ENCODE measurements around the gene SLAMF9. TPM values are rescaled to one million over a fixed set of nuclear protein-coding genes. Genes with fewer than 3 reads are reported as not detected.

SLAMF9 gene
- total RNA-seq, 2 donors from 2014 or later: not detected

DNA sequence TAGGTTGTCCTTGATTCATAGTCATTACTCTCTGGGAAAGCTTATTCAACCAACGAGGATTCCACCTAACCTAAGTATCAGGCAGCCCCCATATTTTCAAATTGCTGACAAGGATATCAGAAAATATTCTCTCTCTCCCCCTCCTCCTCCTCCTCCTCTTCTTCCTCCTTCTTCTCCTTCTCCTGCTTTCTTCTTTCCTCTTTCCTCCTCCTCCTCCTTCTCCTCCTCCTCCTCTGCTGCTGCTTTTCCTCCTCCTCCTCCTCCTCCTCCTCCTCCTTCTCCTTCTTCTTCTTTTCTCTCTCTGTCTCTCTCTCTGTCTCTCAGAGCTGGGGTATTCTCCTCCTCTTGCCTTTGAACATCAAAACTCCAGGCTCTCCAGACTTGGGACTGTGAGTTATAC is 6.1 kb downstream of the SLAMF9 start:
- Histone ChIP-seq H3K27ac (ENCODE audit: low read depth, low read length) (no peak overlapping the region), H3K4me3 (ENCODE audit: low read length) (no peak overlapping the region), H3K9me3 (ENCODE audit: control insufficient read depth, low read length) (no peaks in the 10 kb centered on the region), H3K9ac (ENCODE audit: extremely low read depth, low read length, poor library complexity, severe bottlenecking) (no peak overlapping the region), H3K36me3 (ENCODE audit: control insufficient read depth, insufficient read depth, low read length) (no peaks in the 10 kb centered on the region), H3K27me3 (ENCODE audit: control insufficient read depth, insufficient read depth, low read length, poor library complexity, severe bottlenecking) (peaks cover 38% of the 10 kb centered on the region), H3K4me1 (ENCODE audit: control insufficient read depth, insufficient read depth, low read length) (peaks cover 4% of the 10 kb centered on the region)
- no peak overlapping the region for H3K4me3 Mint-ChIP-seq
- H3K9me3 Mint-ChIP-seq: no peaks in the 10 kb centered on the region
- DNase-seq: no peak
- no peak overlapping the region for H3K27ac Mint-ChIP-seq
- whole genome bisulfite sequencing, 2 experiments (ENCODE audit: insufficient coverage in 1 of 2, insufficient read length in 1 of 2): 77 to 82% methylated on average over 1 of the region's 1 CpG
- peaks cover 12% of the 10 kb centered on the region for H3K4me1 Mint-ChIP-seq
- peaks cover 52% of the 10 kb centered on the region for H3K27me3 Mint-ChIP-seq (ENCODE audit: insufficient read depth)
- TF ChIP-seq, protein P1, sequence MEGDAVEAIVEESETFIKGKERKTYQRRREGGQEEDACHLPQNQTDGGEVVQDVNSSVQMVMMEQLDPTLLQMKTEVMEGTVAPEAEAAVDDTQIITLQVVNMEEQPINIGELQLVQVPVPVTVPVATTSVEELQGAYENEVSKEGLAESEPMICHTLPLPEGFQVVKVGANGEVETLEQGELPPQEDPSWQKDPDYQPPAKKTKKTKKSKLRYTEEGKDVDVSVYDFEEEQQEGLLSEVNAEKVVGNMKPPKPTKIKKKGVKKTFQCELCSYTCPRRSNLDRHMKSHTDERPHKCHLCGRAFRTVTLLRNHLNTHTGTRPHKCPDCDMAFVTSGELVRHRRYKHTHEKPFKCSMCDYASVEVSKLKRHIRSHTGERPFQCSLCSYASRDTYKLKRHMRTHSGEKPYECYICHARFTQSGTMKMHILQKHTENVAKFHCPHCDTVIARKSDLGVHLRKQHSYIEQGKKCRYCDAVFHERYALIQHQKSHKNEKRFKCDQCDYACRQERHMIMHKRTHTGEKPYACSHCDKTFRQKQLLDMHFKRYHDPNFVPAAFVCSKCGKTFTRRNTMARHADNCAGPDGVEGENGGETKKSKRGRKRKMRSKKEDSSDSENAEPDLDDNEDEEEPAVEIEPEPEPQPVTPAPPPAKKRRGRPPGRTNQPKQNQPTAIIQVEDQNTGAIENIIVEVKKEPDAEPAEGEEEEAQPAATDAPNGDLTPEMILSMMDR (conservative IDR thresholded peaks at IDR 0.05): no peak
- H3K36me3 Mint-ChIP-seq (ENCODE audit: low read depth): no peaks in the 10 kb centered on the region

DNA sequence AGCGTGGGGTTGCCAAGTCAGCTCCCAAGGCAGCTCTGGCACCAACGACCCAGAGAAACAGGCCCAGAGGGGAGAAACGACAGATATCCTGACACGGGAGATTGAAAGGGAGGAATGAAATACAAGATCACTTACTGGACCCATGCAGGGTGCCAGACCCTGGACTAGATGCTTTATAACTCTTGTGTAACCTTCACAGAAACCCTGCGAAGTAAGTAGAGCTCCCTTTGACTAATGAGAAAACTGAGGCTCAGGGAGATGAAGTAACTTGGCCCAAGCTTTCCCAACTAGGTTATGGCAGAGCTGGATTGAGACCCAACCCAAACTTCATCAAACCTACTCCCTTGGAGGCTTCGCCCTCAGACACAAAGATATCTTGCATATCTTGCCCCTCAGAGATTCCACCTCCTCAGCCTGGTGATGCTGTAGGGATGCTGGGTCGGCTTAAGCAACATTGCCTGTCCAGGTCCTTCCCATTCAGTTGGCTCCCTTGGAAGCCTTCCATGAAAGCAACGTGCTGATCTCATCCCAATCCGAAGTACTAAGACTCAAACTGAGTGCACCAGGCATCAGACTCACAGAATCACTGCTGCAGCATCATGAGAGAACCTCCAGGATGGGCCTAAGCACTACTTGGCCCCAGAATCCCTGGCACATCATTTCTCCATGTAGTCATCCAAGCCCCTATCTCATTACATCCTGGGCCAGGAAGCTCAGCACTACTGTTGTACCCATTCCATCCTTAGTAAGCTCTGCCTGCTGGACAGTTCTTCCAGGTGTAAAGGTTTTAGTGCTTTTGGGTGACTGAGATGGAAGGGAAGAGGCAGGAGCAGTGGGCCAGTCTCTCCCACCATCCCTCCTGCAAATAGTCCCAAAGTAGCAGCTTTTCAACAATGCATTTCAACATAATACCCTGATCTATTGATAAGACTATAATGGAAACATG is 7.5 kb downstream of the SLAMF9 start:
- Histone ChIP-seq H3K27ac (ENCODE audit: low read depth, low read length) (no peak overlapping the region), H3K36me3 (ENCODE audit: control insufficient read depth, insufficient read depth, low read length) (no peaks in the 10 kb centered on the region), H3K9me3 (ENCODE audit: control insufficient read depth, low read length) (no peaks in the 10 kb centered on the region), H3K4me3 (ENCODE audit: low read length) (peak overlapping the region; percentile 68), H3K4me1 (ENCODE audit: control insufficient read depth, insufficient read depth, low read length) (peaks cover 6% of the 10 kb centered on the region), H3K9ac (ENCODE audit: extremely low read depth, low read length, poor library complexity, severe bottlenecking) (no peak overlapping the region), H3K27me3 (ENCODE audit: control insufficient read depth, insufficient read depth, low read length, poor library complexity, severe bottlenecking) (peaks cover 25% of the 10 kb centered on the region)
- peaks cover 16% of the 10 kb centered on the region for H3K4me1 Mint-ChIP-seq
- H3K4me3 Mint-ChIP-seq: peak overlapping the region; percentile 70
- TF ChIP-seq, protein P1 (conservative IDR thresholded peaks at IDR 0.05): no peak
- no peak overlapping the region for H3K27ac Mint-ChIP-seq
- H3K9me3 Mint-ChIP-seq: no peaks in the 10 kb centered on the region
- 60 to 64% methylated on average over 7 to 9 of the region's 9 CpGs for WGBS, 2 experiments (ENCODE audit: insufficient coverage in 1 of 2, insufficient read length in 1 of 2)
- DNase-seq: peak; percentile 43
- H3K27me3 Mint-ChIP-seq (ENCODE audit: insufficient read depth): peaks cover 40% of the 10 kb centered on the region
- H3K36me3 Mint-ChIP-seq (ENCODE audit: low read depth): no peaks in the 10 kb centered on the region

DNA sequence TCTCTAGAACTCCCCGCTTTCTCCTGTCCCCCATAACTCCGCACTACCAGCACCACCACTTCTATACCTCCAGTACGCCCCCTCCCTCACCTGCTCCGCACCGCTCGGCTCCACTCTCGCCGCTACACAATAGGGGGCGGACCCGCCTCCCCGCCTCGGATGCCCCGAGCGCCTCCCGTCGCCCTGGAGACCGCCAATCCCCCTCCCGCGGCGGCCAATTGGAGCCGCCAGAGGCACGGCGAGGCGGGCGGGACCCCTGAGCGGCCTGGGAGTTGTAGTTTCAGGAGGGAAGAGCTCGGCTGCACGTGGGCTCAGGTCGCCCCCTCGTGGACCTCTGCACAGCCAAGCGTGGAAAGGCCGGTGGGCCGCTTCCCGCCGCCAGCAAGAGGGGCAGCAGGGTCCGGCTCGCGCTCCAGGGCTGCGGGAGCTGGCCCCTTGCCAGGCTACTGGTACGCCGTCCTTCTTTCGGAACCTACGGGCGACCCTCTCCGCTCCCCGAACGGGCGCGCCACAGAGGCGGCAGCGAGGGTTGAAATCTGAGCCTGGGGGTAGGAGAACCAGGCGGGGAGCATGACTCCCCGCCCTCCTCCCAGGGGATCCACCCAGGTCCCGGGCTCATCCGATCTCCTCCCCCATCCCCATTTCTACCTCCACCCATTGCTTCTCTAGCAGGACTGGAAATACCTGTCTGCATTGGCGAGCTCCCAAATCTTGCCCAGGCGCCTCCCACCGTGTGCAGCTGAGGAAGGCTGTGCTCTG is 8.4 kb downstream of the SLAMF9 start, which contains the start of gene IGSF9:
IGSF9 (minus strand) TSS at position 131 of the 759 bp plus-strand sequence. CDS start 2,159 bp downstream, outside the sequence.
- Histone ChIP-seq H3K36me3 (ENCODE audit: control insufficient read depth, insufficient read depth, low read length) (no peaks in the 10 kb centered on the region), H3K4me1 (ENCODE audit: control insufficient read depth, insufficient read depth, low read length) (peaks cover 12% of the 10 kb centered on the region), H3K27ac (ENCODE audit: low read depth, low read length) (no peak within 1 kb of the TSS), H3K9ac (ENCODE audit: extremely low read depth, low read length, poor library complexity, severe bottlenecking) (no peak within 1 kb of the TSS), H3K9me3 (ENCODE audit: control insufficient read depth, low read length) (no peaks in the 10 kb centered on the region), H3K4me3 (ENCODE audit: low read length) (peak within 1 kb of the TSS; percentile 68), H3K27me3 (ENCODE audit: control insufficient read depth, insufficient read depth, low read length, poor library complexity, severe bottlenecking) (peaks cover 23% of the 10 kb centered on the region)
- Mint-ChIP-seq H3K4me3 (peak within 1 kb of the TSS; percentile 70), H3K36me3 (ENCODE audit: low read depth) (no peaks in the 10 kb centered on the region), H3K4me1 (peaks cover 22% of the 10 kb centered on the region), H3K27me3 (ENCODE audit: insufficient read depth) (peaks cover 36% of the 10 kb centered on the region), H3K9me3 (no peaks in the 10 kb centered on the region), H3K27ac (peak within 1 kb of the TSS; percentile 21)
- TF ChIP-seq, protein P1 (conservative IDR thresholded peaks at IDR 0.05): peak; percentile 66
- peak; percentile 98 for DNase-seq
- WGBS, 2 experiments (ENCODE audit: insufficient coverage in 1 of 2, insufficient read length in 1 of 2): 2% methylated on average over 9 to 58 of the region's 58 CpGs
